T-helper 17 cell (primary cell): ENCODE data around the gene CEP290. TPM values are rescaled to one million over a fixed set of nuclear protein-coding genes. Genes with fewer than 3 reads are reported as not detected.
"Not testable (repeated sequence)": the region's sequence is repeated elsewhere in the genome, so short reads cannot be mapped to it uniquely, and the experiment has no call there.

Experiments used
- ATAC-seq: fragments of 150-1000 bp; cut with Tn5 transposase; 2 replicates; pipeline ENCODE4 v1.10.0; 2021; ENCODE audit warnings: mild to moderate bottlenecking, moderate library complexity
- DNase-seq, 3 donors: peaks; one replicate each; pipeline versions ENCODE4 v3.0.0 to v3.0.0-alpha.2; 2020 to 2021
- H3K9me3 ChIP-seq: one replicate; pipeline ENCODE4 v1.7.0; 2013; ENCODE audit warnings: low read length, mild to moderate bottlenecking; ENCODE audit not compliant: control insufficient read depth, poor library complexity, severe bottlenecking
- H3K27ac Mint-ChIP-seq: one replicate; pipeline ENCODE4 v1.8.0; 2022; ENCODE audit warnings: mild to moderate bottlenecking, moderate library complexity, mixed read lengths
- H3K27me3 Mint-ChIP-seq: one replicate; pipeline ENCODE4 v1.8.0; 2022; ENCODE audit warnings: mixed read lengths
- H3K36me3 Mint-ChIP-seq: one replicate; pipeline ENCODE4 v1.8.0; 2022; ENCODE audit warnings: low read depth, mixed read lengths
- H3K4me1 Mint-ChIP-seq: one replicate; pipeline ENCODE4 v1.8.0; 2022; ENCODE audit warnings: mild to moderate bottlenecking, mixed read lengths
- H3K4me3 Mint-ChIP-seq: one replicate; pipeline ENCODE4 v1.8.0; 2022; ENCODE audit warnings: mild to moderate bottlenecking, moderate library complexity, mixed read lengths
- total RNA-seq, 4 donors: library from RNA in 2 of 4; stranded (reverse) in 2 of 4; gene quantifications; one replicate each; pipeline ENCODE4 v1.2.3 and lab custom pipeline; 2022 to 2026

Gene CEP290
- total RNA-seq, 2 donors from 2014 or later, result 16.0 to 18.9 TPM

DNA sequence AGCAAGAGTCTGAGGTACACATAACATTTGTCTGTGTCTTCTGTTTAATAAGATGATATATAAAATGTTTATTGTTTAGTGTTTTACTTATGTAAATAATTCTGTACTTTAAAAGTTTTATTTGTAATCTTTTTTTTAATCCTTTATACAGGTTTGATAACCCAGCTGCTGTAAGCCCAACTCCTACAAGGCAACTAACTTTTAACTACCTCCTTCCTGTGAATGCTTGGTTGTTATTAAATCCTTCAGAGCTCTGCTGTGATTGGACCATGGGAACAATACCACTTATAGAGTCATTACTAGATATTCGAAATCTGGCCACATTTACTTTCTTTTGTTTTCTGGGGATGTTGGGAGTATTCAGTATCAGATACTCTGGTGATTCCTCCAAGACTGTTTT is 24.3 kb upstream of the CEP290 start:
- no peak overlapping the region for H3K27ac Mint-ChIP-seq
- no peak overlapping the region for H3K4me3 Mint-ChIP-seq
- no peaks in the 10 kb centered on the region for H3K9me3 ChIP-seq
- peaks cover 2% of the 10 kb centered on the region for H3K4me1 Mint-ChIP-seq
- DNase-seq (no peak), ATAC-seq (no peak)
- no peaks in the 10 kb centered on the region for H3K27me3 Mint-ChIP-seq
- H3K36me3 Mint-ChIP-seq, result peaks cover 13% of the 10 kb centered on the region

DNA sequence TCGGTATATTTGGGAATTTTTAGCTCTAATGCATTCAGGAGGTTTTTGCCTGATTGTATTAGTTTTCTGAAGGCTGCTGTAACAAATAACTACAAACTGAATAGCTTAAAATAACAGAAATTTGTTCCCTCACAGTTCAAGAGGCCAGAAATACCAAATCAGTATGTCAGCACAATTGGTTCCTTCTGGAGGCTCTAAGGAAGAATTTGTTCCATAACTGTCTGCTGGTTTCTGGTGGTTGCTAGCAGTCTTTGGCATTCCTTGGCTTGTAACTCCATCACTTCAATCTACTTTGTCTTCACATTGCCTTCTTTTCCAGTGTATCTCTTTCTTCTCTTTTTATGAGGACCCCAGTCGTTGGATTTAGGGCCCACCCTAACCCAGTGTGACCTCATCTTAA is 21.5 kb upstream of the CEP290 start:
- Mint-ChIP-seq H3K27ac (no peak overlapping the region), H3K4me1 (peaks cover 2% of the 10 kb centered on the region), H3K36me3 (peaks cover 5% of the 10 kb centered on the region), H3K4me3 (no peak overlapping the region), H3K27me3 (no peaks in the 10 kb centered on the region)
- no peaks in the 10 kb centered on the region for H3K9me3 ChIP-seq
- ATAC-seq, result no peak
- DNase-seq, result no peak

DNA sequence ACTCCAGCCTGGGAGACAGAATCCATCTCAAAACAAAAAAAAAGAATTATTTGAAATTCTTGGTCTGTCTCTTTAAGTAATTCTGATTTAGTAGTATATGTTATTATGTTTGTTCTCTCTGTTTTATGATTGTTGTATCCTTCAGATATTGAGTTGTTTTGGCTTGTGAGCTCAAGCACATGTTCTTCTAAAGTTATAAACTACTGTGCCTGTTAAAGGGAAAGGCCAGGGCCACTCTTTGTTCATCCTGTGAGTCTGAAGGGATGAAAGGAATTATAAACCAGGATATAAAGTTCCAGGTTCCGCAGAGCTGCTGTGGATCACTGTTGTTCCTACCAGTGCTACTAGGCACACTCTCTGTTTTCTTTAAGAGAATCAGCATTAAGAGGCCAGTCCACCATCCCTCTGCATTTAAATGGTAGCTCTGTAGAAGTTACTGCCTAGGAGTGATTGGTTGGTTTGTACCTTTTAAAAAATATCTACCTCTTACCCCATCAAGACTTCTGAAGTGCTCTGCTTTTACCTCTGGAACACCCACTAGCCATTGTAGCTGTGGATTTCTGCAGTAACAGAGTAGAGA is 14.3 kb upstream of the CEP290 start:
- DNase-seq (no peak), ATAC-seq (no peak)
- no peaks in the 10 kb centered on the region for H3K36me3 Mint-ChIP-seq
- peaks cover 13% of the 10 kb centered on the region for H3K4me1 Mint-ChIP-seq
- H3K27me3 Mint-ChIP-seq, result no peaks in the 10 kb centered on the region
- no peak overlapping the region for H3K4me3 Mint-ChIP-seq
- no peaks in the 10 kb centered on the region for H3K9me3 ChIP-seq
- H3K27ac Mint-ChIP-seq, result peak overlapping the region; percentile 43

DNA sequence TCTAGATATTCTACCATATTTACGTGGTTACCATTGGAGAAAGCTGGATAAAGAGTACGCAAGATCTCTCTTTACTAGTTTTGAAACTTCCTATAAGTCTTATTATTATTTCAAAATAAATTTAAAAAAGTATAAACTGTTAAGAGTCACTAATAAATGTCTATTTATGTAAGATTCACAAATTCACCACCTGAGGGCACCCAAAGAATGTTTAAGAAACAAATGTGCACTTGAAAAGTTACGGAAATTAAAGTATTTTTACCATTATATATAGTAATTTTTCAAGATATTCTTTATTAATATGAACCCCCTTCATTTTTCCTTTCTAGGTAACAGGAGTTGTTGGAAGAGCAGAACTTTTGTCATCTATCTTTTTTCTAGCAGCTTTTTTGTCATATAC is 12.1 kb upstream of the CEP290 start:
- no peaks in the 10 kb centered on the region for H3K36me3 Mint-ChIP-seq
- ATAC-seq (no peak), DNase-seq (no peak)
- H3K27ac Mint-ChIP-seq, result no peak overlapping the region
- H3K4me1 Mint-ChIP-seq, result peaks cover 18% of the 10 kb centered on the region
- no peaks in the 10 kb centered on the region for H3K27me3 Mint-ChIP-seq
- no peaks in the 10 kb centered on the region for H3K9me3 ChIP-seq
- no peak overlapping the region for H3K4me3 Mint-ChIP-seq

DNA sequence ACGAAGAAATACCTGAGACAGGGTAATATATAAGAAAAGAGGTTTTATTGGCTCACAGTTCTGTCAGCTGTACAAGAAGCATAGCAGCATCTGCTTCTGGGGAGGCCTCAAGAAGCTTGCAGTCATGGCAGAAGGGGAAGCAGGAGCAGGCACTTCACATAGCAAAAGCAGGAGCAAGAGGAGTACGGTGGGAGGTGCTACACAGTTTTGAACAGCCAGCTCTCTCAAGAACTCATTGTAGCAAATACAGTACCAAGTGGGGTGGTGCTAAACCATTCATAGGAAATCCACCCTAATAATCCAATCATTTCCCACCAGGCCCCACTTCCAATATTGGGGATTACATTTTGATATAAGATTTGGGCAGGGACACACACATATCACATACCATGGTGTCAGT is 8.2 kb upstream of the CEP290 start:
- peaks cover 21% of the 10 kb centered on the region for H3K4me1 Mint-ChIP-seq
- no peak for DNase-seq
- H3K4me3 Mint-ChIP-seq, result no peak overlapping the region
- H3K27ac Mint-ChIP-seq, result no peak overlapping the region
- H3K9me3 ChIP-seq, result no peaks in the 10 kb centered on the region
- ATAC-seq, result no peak
- H3K27me3 Mint-ChIP-seq, result no peaks in the 10 kb centered on the region
- H3K36me3 Mint-ChIP-seq, result peaks cover 1% of the 10 kb centered on the region

DNA sequence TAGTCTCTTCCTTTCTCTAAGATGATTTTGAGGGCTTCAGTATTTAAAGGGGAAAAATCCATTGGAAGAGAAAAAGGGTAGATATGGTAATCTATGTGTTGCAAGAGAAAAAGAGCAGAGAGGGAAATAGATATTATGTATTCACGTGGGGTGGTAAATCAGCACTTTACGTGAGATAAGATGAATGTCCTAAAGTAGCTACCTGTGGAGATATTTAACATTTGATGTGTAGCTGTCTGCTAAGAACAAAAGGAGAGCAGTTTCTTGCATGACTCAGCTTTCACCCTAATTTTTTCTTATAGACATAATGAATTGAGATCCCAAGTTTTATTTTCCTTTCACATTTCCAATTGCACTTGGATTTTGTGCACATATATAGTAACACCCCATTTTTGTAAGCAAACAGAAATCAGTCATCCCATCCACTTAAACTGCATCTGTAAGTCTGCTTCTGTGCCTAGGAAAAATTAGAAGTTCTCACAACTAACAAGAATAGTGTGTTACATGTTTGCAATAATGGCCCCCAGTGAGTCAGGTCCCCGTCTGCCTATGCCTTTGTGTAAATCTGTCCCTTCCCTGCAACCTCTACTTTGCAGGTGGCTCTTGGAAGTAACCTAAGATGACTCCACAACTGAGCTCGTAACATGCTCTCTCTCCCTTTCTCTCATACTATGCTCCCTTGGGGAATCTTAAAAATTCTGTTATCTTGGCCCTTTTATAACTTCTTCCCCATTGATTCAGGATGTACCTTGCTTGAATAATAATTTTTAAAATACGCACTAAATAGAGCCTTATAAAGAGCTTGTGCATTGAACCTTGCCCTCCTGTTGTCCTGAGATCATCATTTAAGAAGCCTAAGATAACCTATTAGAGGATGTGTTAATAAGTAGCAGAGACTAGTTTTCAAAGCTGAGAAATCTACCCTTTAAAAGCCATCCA is 3.9 kb upstream of the CEP290 start:
- Mint-ChIP-seq H3K27ac (no peak overlapping the region), H3K27me3 (no peaks in the 10 kb centered on the region), H3K4me1 (peaks cover 30% of the 10 kb centered on the region), H3K36me3 (peaks cover 5% of the 10 kb centered on the region), H3K4me3 (no peak overlapping the region)
- ATAC-seq (no peak), DNase-seq (no peak)
- H3K9me3 ChIP-seq, result no peaks in the 10 kb centered on the region

DNA sequence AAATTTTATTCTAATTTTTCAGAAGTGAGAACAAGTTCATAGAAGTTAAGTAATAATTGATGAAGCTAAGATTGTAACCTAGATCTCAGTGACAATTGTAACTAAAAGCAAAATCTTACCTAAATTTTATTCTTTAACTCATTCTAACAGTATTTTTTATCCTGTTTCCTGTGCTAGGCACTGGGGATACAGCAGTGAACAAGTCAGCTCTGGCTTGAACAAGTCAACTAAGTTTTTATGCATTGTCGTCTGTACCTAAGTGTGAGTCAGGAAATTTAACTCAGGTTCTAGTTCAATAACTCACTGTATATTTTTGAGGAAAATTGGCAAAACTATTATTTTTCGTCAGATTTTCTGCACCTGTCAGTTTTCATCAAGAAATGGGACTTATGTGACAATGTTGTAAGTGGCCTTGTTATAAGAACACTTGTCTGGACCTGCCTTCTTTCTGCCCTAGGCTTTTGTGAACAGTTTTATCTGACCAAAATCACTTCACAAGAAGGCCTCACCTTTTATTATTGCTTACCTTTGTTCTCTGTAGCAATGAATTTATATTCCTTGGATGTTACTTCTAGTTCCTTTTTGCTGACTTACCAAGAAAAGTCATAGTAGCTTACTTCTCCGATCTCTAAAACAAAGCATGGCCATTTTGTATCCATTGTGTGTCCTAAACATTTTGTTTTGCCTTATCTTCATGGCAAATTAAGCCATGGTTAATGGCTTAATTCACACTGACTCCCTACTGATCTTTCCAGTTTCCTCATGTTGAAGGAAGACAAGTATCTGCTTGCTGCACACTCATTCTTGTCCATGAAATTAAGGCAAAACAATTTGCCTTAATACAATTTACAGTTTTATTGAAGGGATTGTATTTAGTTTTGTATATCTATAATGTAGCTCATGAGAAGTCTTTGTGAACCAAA is 2.9 kb upstream of the CEP290 start:
- DNase-seq, result no peak
- peaks cover 29% of the 10 kb centered on the region for H3K4me1 Mint-ChIP-seq

DNA sequence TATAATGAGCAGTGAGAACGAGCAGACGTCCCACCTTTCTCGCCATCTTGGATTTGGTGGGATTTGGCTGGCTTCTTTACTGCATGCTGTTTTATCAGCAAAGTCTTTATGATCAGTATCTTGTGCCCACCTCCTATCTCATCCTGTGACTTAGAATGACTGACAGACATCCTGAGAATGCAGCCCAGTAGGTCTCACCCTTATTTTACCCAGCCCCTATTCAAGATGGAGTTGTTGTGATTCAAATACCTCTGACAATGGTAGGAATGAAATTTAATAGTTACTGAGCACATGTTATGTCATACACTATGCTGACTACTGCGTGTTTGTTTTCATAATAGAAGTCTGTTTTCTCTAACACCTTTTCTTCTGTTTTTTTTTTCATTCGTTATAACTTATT is 2.1 kb upstream of the CEP290 start:
- H3K4me3 Mint-ChIP-seq, result no peak overlapping the region

More for the DNA sequence above, 2.9 kb upstream of the CEP290 start:
- Mint-ChIP-seq H3K4me3 (no peak overlapping the region), H3K36me3 (peaks cover 7% of the 10 kb centered on the region), H3K27me3 (no peaks in the 10 kb centered on the region), H3K27ac (no peak overlapping the region)
- no peak for ATAC-seq
- H3K9me3 ChIP-seq, result no peaks in the 10 kb centered on the region

DNA sequence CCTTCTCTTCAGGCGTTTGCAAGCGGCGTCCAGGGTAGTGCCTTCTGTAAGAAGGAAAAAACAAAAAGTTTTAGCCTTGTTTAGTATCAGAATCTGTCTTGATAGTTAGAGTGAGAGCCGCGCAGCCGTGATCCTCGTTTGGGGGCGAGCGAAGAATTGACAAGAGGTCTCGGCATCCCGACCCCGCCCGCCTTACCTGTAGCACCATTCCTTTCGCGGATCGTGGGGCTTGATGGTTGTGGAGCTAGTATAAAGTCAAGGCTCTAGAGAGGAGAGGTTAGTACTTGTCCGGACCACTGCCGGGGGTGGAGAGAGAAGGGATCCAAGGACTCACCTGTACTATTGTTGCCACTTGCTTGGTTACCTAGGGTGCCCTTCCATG is 713 bp upstream of the CEP290 start:
- DNase-seq, result peak in 1 of 3 donors; percentile 15
- H3K4me1 Mint-ChIP-seq, result peaks cover 35% of the 10 kb centered on the region

More for the DNA sequence above, 2.1 kb upstream of the CEP290 start:
- no peak overlapping the region for H3K27ac Mint-ChIP-seq
- no peak for ATAC-seq
- no peaks in the 10 kb centered on the region for H3K9me3 ChIP-seq
- H3K4me1 Mint-ChIP-seq, result peaks cover 28% of the 10 kb centered on the region
- peaks cover 7% of the 10 kb centered on the region for H3K36me3 Mint-ChIP-seq
- DNase-seq, result no peak
- H3K27me3 Mint-ChIP-seq, result no peaks in the 10 kb centered on the region

DNA sequence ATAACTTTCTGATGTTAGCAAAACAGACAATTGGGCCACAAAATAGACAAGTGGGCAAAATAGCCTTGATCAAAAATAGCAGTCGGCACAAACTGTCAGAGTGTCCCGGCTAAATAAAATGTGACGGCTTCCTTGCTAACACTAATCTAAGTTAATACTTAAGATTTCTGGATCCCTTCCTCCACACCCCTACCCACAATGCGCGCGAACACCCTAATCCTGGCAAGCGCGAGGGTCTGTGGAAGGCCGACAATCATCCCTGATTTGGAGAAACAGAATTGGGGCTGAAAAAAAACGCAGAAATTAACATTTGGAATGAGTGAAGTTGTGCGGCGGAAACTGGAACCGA is 489 bp downstream of the CEP290 start:
- no peak for ATAC-seq
- Mint-ChIP-seq H3K27ac (peak overlapping the region; percentile 96), H3K36me3 (peaks cover 18% of the 10 kb centered on the region), H3K27me3 (no peaks in the 10 kb centered on the region), H3K4me3 (peak overlapping the region; percentile 97), H3K4me1 (peaks cover 38% of the 10 kb centered on the region)
- no peak for DNase-seq
- H3K9me3 ChIP-seq, result no peaks in the 10 kb centered on the region

More for the DNA sequence above, 713 bp upstream of the CEP290 start:
- peak overlapping the region; percentile 96 for H3K27ac Mint-ChIP-seq
- peaks cover 15% of the 10 kb centered on the region for H3K36me3 Mint-ChIP-seq
- H3K27me3 Mint-ChIP-seq, result no peaks in the 10 kb centered on the region
- H3K4me3 Mint-ChIP-seq, result peak overlapping the region; percentile 97
- no peaks in the 10 kb centered on the region for H3K9me3 ChIP-seq
- ATAC-seq, result no peak

DNA sequence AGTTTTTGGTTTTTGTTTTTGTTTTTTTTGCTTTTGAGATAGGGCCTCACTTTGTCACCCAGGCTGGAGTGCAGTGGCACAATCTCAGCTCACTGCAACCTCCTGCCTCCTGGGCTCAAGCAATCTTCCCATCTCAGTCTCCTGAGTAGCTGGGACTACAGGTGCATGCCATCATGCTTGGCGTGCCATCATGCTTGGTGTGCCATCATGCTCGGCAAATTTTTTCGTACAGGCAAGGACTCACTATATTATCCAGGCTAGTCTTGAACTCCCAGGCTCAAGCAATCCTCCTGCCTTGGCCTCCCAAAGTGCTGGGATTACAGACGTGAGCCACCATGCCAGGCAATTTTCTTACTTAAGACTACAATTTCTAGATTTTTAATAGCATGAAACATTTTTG is 2.2 kb downstream of the CEP290 start:
- H3K27me3 Mint-ChIP-seq, H3K9me3 ChIP-seq, H3K27ac Mint-ChIP-seq, DNase-seq, ATAC-seq, H3K4me3 Mint-ChIP-seq: not testable (repeated sequence)
- H3K4me1 Mint-ChIP-seq, result peaks cover 30% of the 10 kb centered on the region
- H3K36me3 Mint-ChIP-seq, result peaks cover 16% of the 10 kb centered on the region

DNA sequence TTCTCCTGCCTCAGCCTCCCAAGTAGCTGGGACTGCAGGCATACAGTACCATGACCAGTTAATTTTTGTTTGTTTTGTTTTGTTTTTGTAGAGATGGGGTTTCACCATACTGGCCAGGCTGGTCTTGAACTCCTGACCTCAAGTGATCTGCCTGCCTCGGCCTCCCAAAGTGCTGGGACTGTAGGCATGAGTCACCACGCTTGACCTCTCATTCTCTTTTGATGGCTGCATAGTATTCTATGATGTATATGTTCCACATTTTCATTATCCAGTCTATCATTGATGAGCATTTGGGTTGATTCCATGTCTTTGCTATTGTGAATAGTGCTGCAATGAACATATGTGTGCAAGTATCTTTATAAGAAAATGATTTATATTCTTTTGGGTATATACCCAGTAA is 8.7 kb downstream of the CEP290 start:
- not testable (repeated sequence) for H3K4me3 Mint-ChIP-seq, ATAC-seq, H3K27ac Mint-ChIP-seq, H3K9me3 ChIP-seq, DNase-seq, H3K27me3 Mint-ChIP-seq
- Mint-ChIP-seq H3K4me1 (peaks cover 11% of the 10 kb centered on the region), H3K36me3 (peaks cover 17% of the 10 kb centered on the region)

DNA sequence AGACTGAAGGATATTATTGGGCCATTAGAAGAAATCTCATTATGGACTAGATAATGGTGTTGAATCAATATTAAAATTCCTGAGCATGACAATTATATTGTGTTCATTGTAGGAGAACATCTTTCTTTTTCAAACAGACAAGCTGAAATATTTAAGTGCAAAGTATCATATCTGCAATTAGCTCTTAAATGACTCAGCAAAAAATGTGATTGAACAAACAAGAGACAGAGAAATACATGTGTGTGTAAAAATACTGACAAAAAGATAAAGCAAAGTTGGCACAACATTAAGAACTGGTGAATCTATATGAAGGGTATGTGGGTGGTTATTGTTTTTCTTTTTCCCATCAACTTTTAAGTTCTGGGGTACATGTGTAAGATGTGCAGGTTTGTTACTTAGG is 9.5 kb downstream of the CEP290 start:
- ATAC-seq, result no peak
- no peaks in the 10 kb centered on the region for H3K27me3 Mint-ChIP-seq
- no peak overlapping the region for H3K4me3 Mint-ChIP-seq
- peaks cover 3% of the 10 kb centered on the region for H3K4me1 Mint-ChIP-seq
- no peak overlapping the region for H3K27ac Mint-ChIP-seq
- DNase-seq, result no peak
- no peaks in the 10 kb centered on the region for H3K9me3 ChIP-seq
- H3K36me3 Mint-ChIP-seq, result peaks cover 9% of the 10 kb centered on the region
